Amniotic stem cell (primary cell): Measurements from ENCODE around the gene RFLNA.
"Not testable (repeated sequence)": the region's sequence is repeated elsewhere in the genome, so short reads cannot be mapped to it uniquely, and the experiment has no call there.

ENCODE experiments used
- DNase-seq: peaks from one replicate; lab custom pipeline; 2025; lab: John Stamatoyannopoulos, UW

Gene RFLNA

GRCh38 chr12:124321556-124322270, 26.8 kb downstream of the RFLNA start:
- no peak for DNase-seq

GRCh38 chr12:124322271-124322998, 27.5 kb downstream of the RFLNA start:
- no peak for DNase-seq

- DNase-seq, result not testable (repeated sequence)
These were observed 28.1 kb downstream of the RFLNA start for GRCh38 chr12:124322999-124323328.

- no peak for DNase-seq
These were observed 29.1 kb downstream of the RFLNA start for GRCh38 chr12:124323771-124324530.

- no peak for DNase-seq
These were observed 30.2 kb downstream of the RFLNA start for GRCh38 chr12:124324803-124325705.

- no peak for DNase-seq
These were observed 31.2 kb downstream of the RFLNA start for GRCh38 chr12:124326104-124326503.

- no peak for DNase-seq
These were observed 32.0 kb downstream of the RFLNA start for GRCh38 chr12:124326871-124327270.

- DNase-seq, result no peak
These were observed 32.6 kb downstream of the RFLNA start for GRCh38 chr12:124327362-124328043.

- DNase-seq, result no peak
These were observed 33.2 kb downstream of the RFLNA start for GRCh38 chr12:124328116-124328515.

- DNase-seq, result no peak
These were observed 33.7 kb downstream of the RFLNA start for GRCh38 chr12:124328636-124329035.

- DNase-seq, result no peak
These were observed 37.3 kb downstream of the RFLNA start for GRCh38 chr12:124332058-124332672.

- DNase-seq, result no peak
These were observed 38.0 kb downstream of the RFLNA start for GRCh38 chr12:124332900-124333299.

GRCh38 chr12:124333724-124334123, 38.8 kb downstream of the RFLNA start:
- DNase-seq, result no peak

GRCh38 chr12:124334266-124334665, 39.4 kb downstream of the RFLNA start:
- no peak for DNase-seq

GRCh38 chr12:124334976-124335375, 40.1 kb downstream of the RFLNA start:
- no peak for DNase-seq

GRCh38 chr12:124335426-124336183, 40.7 kb downstream of the RFLNA start:
- DNase-seq, result no peak

GRCh38 chr12:124336184-124336437, 41.2 kb downstream of the RFLNA start:
- DNase-seq, result no peak

- DNase-seq, result no peak
These were observed 42.0 kb downstream of the RFLNA start for GRCh38 chr12:124336742-124337520.

GRCh38 chr12:124337622-124338021, 42.7 kb downstream of the RFLNA start:
- DNase-seq, result no peak

GRCh38 chr12:124338448-124338847, 43.6 kb downstream of the RFLNA start:
- no peak for DNase-seq
